Motor neuron (in vitro differentiated cells): Measurements from ENCODE around the gene TSN. TPM values are rescaled to one million over a fixed set of nuclear protein-coding genes. Genes with fewer than 3 reads are reported as not detected.

Source experiments
- ATAC-seq, 8 experiments: fragments of 200-7000 bp; cut with Tn5 transposase; replicated peaks in 6 of 8; 2 replicates each; pipeline ENCODE4 v1.8.0; 2021; ENCODE audit warnings: mild to moderate bottlenecking in 8 of 8, moderate library complexity in 8 of 8
- H3K27ac ChIP-seq, 2 donors: fragments of 250-450 bp; sonication (Bioruptor Pico); 2 replicates each; pipeline ENCODE4 v1.9.0; 2021; ENCODE audit warnings: antibody characterized with exemption in 2 of 2, mild to moderate bottlenecking in 2 of 2, moderate library complexity in 1 of 2
- H3K4me1 ChIP-seq, 2 donors: fragments of 250-450 bp; sonication (Bioruptor Pico); replicated peaks in 1 of 2; 2 replicates each; pipeline ENCODE4 v1.6.1; 2021; ENCODE audit warnings: antibody characterized with exemption in 2 of 2, mild to moderate bottlenecking in 2 of 2, moderate library complexity in 1 of 2
- H3K4me3 ChIP-seq, 5 donors: fragments of 250-450 bp; sonication (Bioruptor Pico); 2 replicates each; pipeline ENCODE4 v1.9.0; 2021; ENCODE audit warnings: antibody characterized with exemption in 5 of 5, mild to moderate bottlenecking in 5 of 5, moderate library complexity in 4 of 5
- WGBS, 10 experiments: fragments of 450-650 bp; shearing (Covaris generic); methylation state at CpG; one replicate each; pipeline ENCODE4 v1.0.0; 2022; 5-methylcytosine and 5-hydroxymethylcytosine counted together
- in situ Hi-C, 9 experiments: fragments of 400-800 bp; cut with MboI; loops; one replicate each; pipeline ENCODE4 v1.15.0; 2021; ENCODE audit warnings: low sequenced_read_pairs in 9 of 9, low pct_unique_long_range_greater_than_20kb in 2 of 9; ENCODE audit not compliant: unreplicated experiment in 9 of 9
- total RNA-seq, 8 experiments: library from RNA; unstranded; fragments of 300-600 nt; gene quantifications; 2 replicates each; pipeline versions ENCODE4 v1.2.3 to v1.2.4, GENCODE V29; 2022

The TSN gene
- total RNA-seq, 8 experiments from 2014 or later: 46.7 to 72.2 (median 58.8) TPM

DNA sequence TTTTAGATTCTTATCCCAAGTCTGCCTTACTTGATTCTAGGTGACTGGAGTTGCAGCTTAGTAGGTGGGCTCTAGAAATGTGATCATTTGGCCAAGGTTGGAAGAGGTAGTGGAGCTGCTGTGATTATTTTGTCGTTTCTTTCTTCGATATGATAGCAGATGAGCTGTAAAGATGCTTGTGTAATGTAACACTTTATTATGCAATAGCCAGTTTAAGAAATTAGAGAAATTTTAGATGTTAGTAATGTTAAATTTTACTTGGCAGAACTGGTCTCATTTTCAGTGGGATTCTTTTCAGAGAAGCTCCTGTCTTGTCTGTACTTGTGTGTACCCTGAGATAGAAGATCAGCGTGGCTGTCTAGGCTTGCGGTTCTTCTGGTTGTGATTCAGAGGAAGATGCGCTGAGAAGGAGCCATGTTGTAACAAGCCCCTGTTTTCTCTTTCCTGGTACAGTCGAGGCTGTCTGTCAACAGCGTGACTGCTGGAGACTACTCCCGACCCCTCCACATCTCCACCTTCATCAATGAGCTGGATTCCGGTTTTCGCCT lies 9.3 kb downstream of the TSN start:
- in situ Hi-C loops: no loop called here

DNA sequence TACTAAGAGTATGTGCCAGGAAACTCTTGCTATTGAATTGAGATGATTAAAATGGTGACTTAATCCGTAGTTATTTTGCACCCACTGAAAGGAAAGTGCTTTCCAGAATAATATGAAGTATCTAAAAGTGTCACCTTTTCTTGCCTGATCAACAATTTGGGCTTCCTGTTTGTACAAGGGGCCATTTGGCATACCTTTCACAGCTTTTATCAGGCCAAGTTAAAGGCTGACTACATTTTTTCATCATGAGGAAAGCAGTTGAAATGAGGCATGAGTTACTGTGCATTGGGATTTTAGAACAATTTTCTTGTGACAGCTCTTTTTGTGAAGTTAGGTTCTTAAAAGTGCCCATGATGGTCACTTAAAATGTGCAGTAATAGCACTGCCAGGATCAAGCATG lies 11.2 kb downstream of the TSN start:
- Histone ChIP-seq H3K4me1 (no peaks in the 10 kb centered on the region), H3K4me3 (no peak overlapping the region), H3K27ac (no peak overlapping the region)
- in situ Hi-C loops: no loop called here
- ATAC-seq: no peak
- WGBS, 10 experiments: 100% methylated on average over 1 of the region's 1 CpG; no CpG with 5 or more reads in 4 of the 10 experiments

More for the DNA sequence above, 9.3 kb downstream of the TSN start:
- no peak for ATAC-seq
- 68 to 100% (median 91%) methylated on average over 2 to 10 of the region's 10 CpGs; no CpG with 5 or more reads in 1 of the 10 experiments for WGBS, 10 experiments
- no peak overlapping the region for H3K27ac ChIP-seq
- no peak overlapping the region for H3K4me3 ChIP-seq
- H3K4me1 ChIP-seq: no peaks in the 10 kb centered on the region

DNA sequence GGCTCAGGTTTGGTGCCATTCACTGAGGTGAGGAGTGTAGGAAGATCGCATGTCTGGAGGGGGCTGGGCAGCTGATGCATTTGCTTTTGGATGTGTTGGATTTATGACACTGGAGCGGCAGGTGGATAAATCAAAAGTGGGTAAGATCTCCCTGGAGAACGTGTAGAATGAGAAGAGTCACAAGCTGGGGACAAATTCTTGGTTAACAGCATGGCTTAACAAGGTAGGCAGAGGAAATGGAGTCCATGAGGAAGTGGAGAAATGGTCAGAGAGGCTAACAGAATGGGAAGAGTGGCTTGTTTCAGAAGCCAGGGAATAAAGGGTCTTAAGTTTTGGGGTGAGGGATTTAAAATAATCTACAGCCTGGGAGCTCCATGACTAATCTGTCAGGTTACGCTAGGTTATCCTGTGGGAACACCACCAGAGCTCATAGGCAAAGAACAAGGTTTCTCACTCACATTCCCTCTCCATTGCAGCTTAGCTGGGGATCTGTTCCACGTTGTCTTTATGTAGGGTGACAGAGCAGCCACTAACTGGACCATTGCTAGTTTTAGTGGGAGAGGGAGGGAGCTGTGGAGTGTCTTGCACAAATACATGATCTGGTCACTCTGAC lies 12.8 kb downstream of the TSN start:
- Histone ChIP-seq H3K4me1 (no peaks in the 10 kb centered on the region), H3K27ac (no peak overlapping the region), H3K4me3 (no peak overlapping the region)
- no peak for ATAC-seq
- 60 to 100% (median 85%) methylated on average over 1 to 4 of the region's 5 CpGs for WGBS, 10 experiments
- in situ Hi-C loops: no loop called here

- no peaks in the 10 kb centered on the region for H3K4me1 ChIP-seq
- 0 to 75% (median 46%) methylated on average over 1 to 6 of the region's 6 CpGs; no CpG with 5 or more reads in 1 of the 10 experiments for WGBS, 10 experiments
- no peak overlapping the region for H3K4me3 ChIP-seq
- in situ Hi-C loops: no loop called here
- H3K27ac ChIP-seq: peak overlapping the region in 1 of 2 donors; percentile 17
- peak; percentile 53 to 94 (median 72) for ATAC-seq
Measured at GRCh38 chr2:121771976-121772742, 16.7 kb downstream of the TSN start.

- 40 to 93% (median 76%) methylated on average over 1 to 11 of the region's 13 CpGs for WGBS, 10 experiments
- Histone ChIP-seq H3K4me3 (no peak overlapping the region), H3K27ac (no peak overlapping the region), H3K4me1 (no peaks in the 10 kb centered on the region)
- ATAC-seq: peak in 2 of 8 experiments; percentile 50 to 61
- in situ Hi-C loops: no loop called here
Measured at GRCh38 chr2:121774235-121774634, 18.8 kb downstream of the TSN start.

DNA sequence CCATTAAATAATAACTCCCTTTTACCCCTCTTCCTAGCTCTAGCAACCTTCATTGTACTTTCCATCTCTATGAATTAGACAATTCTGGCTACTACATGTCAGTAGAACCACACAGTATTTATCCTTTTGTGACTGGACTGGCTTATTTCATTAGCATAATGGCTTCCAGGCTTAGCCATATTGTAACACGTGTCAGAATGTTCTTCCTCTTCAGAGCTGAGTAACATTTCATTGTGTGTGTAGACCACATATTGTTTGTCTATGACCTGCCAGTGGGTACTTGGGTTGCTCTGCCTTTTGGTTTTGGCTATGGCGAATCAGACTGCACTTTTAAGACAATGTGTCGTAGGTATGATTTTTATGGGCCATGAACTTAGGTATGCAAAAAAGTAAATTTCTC lies 20.9 kb downstream of the TSN start:
- ATAC-seq: peak in 1 of 8 experiments; percentile 18
- Histone ChIP-seq H3K27ac (no peak overlapping the region), H3K4me1 (no peaks in the 10 kb centered on the region), H3K4me3 (no peak overlapping the region)
- WGBS, 10 experiments: 29 to 100% (median 52%) methylated on average over 1 to 3 of the region's 3 CpGs; no CpG with 5 or more reads in 2 of the 10 experiments
- in situ Hi-C loops: no loop called here

- H3K27ac ChIP-seq: no peak overlapping the region
- no peak for ATAC-seq
- H3K4me1 ChIP-seq: no peaks in the 10 kb centered on the region
- in situ Hi-C loops: no loop called here
- WGBS, 10 experiments: 17 to 92% (median 76%) methylated on average over 1 to 9 of the region's 12 CpGs; no CpG with 5 or more reads in 2 of the 10 experiments
- no peak overlapping the region for H3K4me3 ChIP-seq
Measured at GRCh38 chr2:121776885-121777698, 21.6 kb downstream of the TSN start.

DNA sequence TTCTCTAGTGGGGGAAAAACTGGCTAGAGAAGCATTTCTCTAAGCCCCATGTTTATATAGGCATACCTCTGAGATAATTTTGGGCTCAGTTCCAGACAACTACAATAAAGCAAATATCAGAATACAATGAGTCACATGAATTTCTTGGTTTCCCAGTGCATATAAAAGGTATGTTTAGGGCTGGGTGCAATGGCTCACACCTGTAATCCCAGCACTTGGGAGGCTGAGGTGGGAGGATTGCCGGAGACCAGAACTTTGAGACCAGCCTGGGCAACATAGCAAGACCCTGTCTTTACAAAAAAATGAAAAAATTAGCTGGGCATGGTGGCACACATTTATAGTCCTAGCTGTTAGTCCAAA lies 22.2 kb downstream of the TSN start:
- Histone ChIP-seq H3K27ac (no peak overlapping the region), H3K4me3 (no peak overlapping the region), H3K4me1 (no peaks in the 10 kb centered on the region)
- in situ Hi-C loops: no loop called here
- 60 to 100% (median 100%) methylated on average over 1 of the region's 1 CpG; no CpG with 5 or more reads in 5 of the 10 experiments for WGBS, 10 experiments
- no peak for ATAC-seq

DNA sequence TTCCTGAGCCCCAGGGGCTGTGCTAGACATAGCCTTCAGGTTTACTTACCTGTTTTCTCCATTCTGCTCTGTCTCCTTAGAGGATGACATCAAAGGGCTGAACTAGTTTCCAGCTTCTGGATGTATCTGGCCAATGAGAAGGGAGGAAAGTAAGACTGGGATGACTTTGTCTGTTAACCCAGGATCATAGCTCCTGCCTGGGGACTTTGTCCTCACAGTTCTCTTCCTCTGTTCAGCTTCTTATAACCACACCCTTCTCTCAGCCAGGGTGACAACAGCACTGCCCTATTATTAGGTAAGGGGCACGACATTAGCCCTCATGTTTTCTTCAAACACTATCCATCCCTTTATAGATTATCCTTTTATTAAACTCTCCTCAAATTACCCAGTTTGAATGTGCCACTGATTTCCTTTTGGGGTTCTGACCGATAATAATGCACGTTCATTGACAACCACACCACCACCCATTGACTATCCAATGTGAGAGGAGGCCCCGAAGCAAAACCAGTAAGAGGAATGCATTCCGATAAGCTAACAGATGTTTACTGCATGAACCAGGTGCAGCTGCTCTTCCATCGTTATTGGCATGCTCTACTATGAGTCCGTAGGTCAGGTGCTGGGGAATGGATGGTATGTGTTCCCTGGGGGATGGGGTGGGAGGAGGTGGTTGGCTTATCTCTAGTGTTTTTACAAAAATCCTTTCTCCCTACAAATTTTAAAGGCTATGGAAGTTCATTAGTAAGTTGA lies 23.5 kb downstream of the TSN start:
- ATAC-seq: peak in 1 of 8 experiments; percentile 33
- WGBS, 10 experiments: 40 to 100% (median 87%) methylated on average over 1 to 5 of the region's 7 CpGs
- in situ Hi-C loops: no loop called here

DNA sequence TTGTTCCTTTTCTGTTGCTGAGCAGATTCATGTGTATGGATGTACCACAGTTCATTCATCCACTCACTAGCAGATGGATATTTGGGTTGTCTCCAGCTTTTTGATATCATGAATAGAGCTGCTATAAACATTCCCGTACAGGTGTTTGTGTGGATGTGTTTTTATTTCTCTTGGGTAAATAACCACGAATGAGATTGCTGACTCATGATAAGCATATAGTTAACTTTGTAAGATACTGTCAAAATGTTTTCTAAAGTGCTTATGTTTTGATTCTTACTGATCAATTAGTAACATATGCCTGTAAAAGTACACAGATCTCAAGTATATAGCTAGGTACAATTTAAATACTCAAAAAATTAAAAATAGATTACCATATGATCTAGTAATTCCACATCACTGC lies 27.7 kb downstream of the TSN start:
- no peak overlapping the region for H3K4me3 ChIP-seq
- WGBS, 10 experiments: 33 to 100% (median 49%) methylated on average over 1 to 2 of the region's 2 CpGs; no CpG with 5 or more reads in 3 of the 10 experiments
- ATAC-seq: no peak
- in situ Hi-C loops: no loop called here
- H3K27ac ChIP-seq: no peak overlapping the region
- H3K4me1 ChIP-seq: no peaks in the 10 kb centered on the region

More for the DNA sequence above, 23.5 kb downstream of the TSN start:
- H3K27ac ChIP-seq: no peak overlapping the region
- no peaks in the 10 kb centered on the region for H3K4me1 ChIP-seq
- H3K4me3 ChIP-seq: no peak overlapping the region

DNA sequence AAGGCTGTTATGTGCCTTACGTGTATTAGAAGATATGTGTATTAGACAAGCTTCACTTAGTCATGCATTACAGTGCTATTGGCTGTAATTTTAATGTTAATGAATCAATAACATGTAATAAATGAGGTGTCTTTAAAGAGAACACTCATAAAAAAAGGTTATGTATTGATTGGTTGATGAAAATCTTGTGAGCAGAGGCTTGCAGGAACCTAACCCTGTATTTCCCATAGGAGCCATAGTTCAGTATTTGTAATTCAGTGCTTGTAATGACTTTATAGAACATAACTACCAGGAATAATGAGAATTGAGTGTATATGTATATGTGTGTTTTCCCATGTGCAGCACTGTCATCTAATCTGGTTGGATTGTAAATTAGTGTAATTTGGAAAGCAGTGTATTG lies 33.2 kb downstream of the TSN start:
- no peak for ATAC-seq
- no peak overlapping the region for H3K4me3 ChIP-seq
- in situ Hi-C loops: no loop called here
- 83 to 100% (median 100%) methylated on average over 1 of the region's 1 CpG; no CpG with 5 or more reads in 3 of the 10 experiments for WGBS, 10 experiments
- H3K4me1 ChIP-seq: peaks cover 4 to 10% of the 10 kb centered on the region in 2 donors
- no peak overlapping the region for H3K27ac ChIP-seq

DNA sequence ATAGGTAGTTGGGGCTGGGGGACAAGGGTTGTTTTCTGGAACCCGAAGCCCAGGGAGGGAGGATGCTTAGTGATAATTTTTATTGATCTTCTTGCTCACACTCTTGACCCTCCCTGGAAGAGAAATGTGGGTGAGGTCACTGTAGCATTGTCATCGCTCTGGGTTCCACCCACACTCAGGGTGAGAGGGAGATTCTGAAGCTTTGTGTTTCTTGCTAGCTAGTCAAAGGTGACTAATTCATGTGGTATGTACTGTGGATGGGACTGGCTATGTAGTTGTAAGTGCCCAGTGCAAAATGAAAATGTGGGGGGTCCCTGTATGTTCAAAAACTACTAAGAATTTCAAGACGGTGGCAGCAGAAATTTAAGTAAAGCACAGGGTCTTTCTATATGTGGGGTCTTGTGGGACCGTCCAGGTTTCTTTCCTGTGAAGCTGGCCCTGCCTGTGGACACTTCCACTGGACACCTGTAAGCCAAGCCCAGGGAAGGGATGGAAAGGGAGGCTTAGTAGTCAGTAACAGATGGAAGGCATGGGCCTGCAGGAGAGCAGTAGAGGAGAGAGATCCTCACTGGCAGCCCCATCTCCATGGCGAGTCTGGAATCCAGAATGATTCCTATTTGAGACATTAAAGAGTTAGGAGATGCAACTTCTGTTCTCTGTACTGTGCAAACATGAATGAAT lies 35.0 kb downstream of the TSN start:
- WGBS, 10 experiments: 0 to 84% (median 43%) methylated on average over 1 to 5 of the region's 5 CpGs; no CpG with 5 or more reads in 2 of the 10 experiments
- in situ Hi-C loops: no loop called here
- ATAC-seq: peak; percentile 54 to 100 (median 99)
- Histone ChIP-seq H3K4me3 (no peak overlapping the region), H3K4me1 (peaks cover 4 to 10% of the 10 kb centered on the region in 2 donors), H3K27ac (peak overlapping the region in 1 of 2 donors; percentile 25)
